MCF 10A (cell line): ENCODE results near the gene CLIP1. TPM values are rescaled to one million over a fixed set of nuclear protein-coding genes. Genes with fewer than 3 reads are reported as not detected.
"Not testable (repeated sequence)": the region's sequence is repeated elsewhere in the genome, so short reads cannot be mapped to it uniquely, and the experiment has no call there.

Source experiments
- BruUV-seq: library from RNA; stranded (reverse); fragments of 400-500 nt; replicated peaks from 2 replicates; lab custom pipeline; 2021; lab: Mats Ljungman, UMichigan
- CTCF ChIA-PET: fragments of 300-600 bp; sonication (Branson Sonifier 250); formaldehyde crosslinking; extraction: SDS; loops from one replicate; lab custom pipeline; 2021; ENCODE audit warnings: antibody characterized with exemption, inconsistent platforms; lab: Yijun Ruan, JAX
- POLR2A ChIA-PET: fragments of 300-600, 350-650 bp; sonication (Branson Sonifier 250); formaldehyde crosslinking; extraction: SDS; loops from one replicate; lab custom pipeline; 2020; ENCODE audit warnings: antibody characterized with exemption, inconsistent platforms; lab: Yijun Ruan, JAX
- DNase-seq: peaks from one replicate; pipeline ENCODE4 v3.0.0-alpha.2; 2018; ENCODE audit not compliant: unreplicated experiment
- H3K27ac Mint-ChIP-seq: one replicate; pipeline ENCODE4 v1.8.0; 2022; ENCODE audit warnings: mild to moderate bottlenecking, low read depth, mixed read lengths; ENCODE audit not compliant: unreplicated experiment
- H3K27me3 Mint-ChIP-seq: one replicate; pipeline ENCODE4 v1.8.0; 2022; ENCODE audit warnings: mixed read lengths; ENCODE audit not compliant: insufficient read depth, unreplicated experiment
- H3K36me3 Mint-ChIP-seq: one replicate; pipeline ENCODE4 v1.8.0; 2022; ENCODE audit warnings: mild to moderate bottlenecking, moderate library complexity, mixed read lengths; ENCODE audit not compliant: insufficient read depth, unreplicated experiment
- H3K4me1 Mint-ChIP-seq: one replicate; pipeline ENCODE4 v1.8.0; 2022; ENCODE audit warnings: mixed read lengths; ENCODE audit not compliant: insufficient read depth, unreplicated experiment
- H3K4me3 Mint-ChIP-seq: one replicate; pipeline ENCODE4 v1.8.0; 2022; ENCODE audit warnings: mild to moderate bottlenecking, moderate library complexity, mixed read lengths; ENCODE audit not compliant: unreplicated experiment
- H3K9me3 Mint-ChIP-seq: one replicate; pipeline ENCODE4 v1.8.0; 2022; ENCODE audit warnings: mixed read lengths; ENCODE audit not compliant: unreplicated experiment
- CTCF ChIP-seq: fragments of 200-600 bp; IDR thresholded peaks from one replicate; pipeline ENCODE4 v1.8.0; 2022; ENCODE audit warnings: antibody characterized with exemption, mild to moderate bottlenecking; ENCODE audit not compliant: unreplicated experiment
- intact Hi-C: fragments of 100-400 bp; cut with micrococcal nuclease; formaldehyde crosslinking; loops from 2 replicates; pipeline ENCODE4 v1.14.1; 2022
- total RNA-seq: library from RNA; stranded (reverse); gene quantifications from 2 replicates; pipeline ENCODE4 v1.2.3, GENCODE V29; 2022

CLIP1 gene
- total RNA-seq, 1 experiment from 2014 or later: 92.6 TPM

- H3K4me1 Mint-ChIP-seq: peaks cover 4% of the 10 kb centered on the region
- no peak for TF ChIP-seq CTCF
- intact Hi-C loops: loop anchor here (1.0 kb wide), 2 partner anchors 20 to 44 kb away; no protein-coding TSS in a partner anchor
- ChIA-PET CTCF (interaction anchor here (1.0 to 3.7 kb wide), 6 partner anchors 14 to 104 kb away, joined by 3 to 38 read pairs (median 8); no protein-coding TSS in a partner anchor), POLR2A (interaction anchor here (0.6 to 7.0 kb wide), 13 partner anchors 11 to 1982 kb away, joined by 3 to 145 read pairs (median 5); partner anchors contain the start of genes COX6A1 and ZCCHC8)
- H3K27ac Mint-ChIP-seq: peak overlapping the region; percentile 95
- H3K36me3 Mint-ChIP-seq: peaks cover 25% of the 10 kb centered on the region
- no TSS peak for BruUV-seq
- no peaks in the 10 kb centered on the region for H3K27me3 Mint-ChIP-seq
- H3K9me3 Mint-ChIP-seq: no peaks in the 10 kb centered on the region
- peak overlapping the region; percentile 87 for H3K4me3 Mint-ChIP-seq
- no peak for DNase-seq
Observed at GRCh38 chr12:122420471-122421162, 1.9 kb downstream of the CLIP1 start.

GRCh38 chr12:122419094-122419493 is 3.4 kb downstream of the CLIP1 start:
- H3K4me1 Mint-ChIP-seq, intact Hi-C loops, H3K27me3 Mint-ChIP-seq, DNase-seq, BruUV-seq, H3K27ac Mint-ChIP-seq, H3K9me3 Mint-ChIP-seq, H3K4me3 Mint-ChIP-seq: not testable (repeated sequence)
- H3K36me3 Mint-ChIP-seq: peaks cover 25% of the 10 kb centered on the region
- CTCF ChIA-PET: interaction anchor here (0.5 to 3.3 kb wide), 4 partner anchors 19 to 685 kb away, joined by 3 to 15 read pairs (median 5); no protein-coding TSS in a partner anchor
- POLR2A ChIA-PET: interaction anchor here (0.6 to 7.0 kb wide), 4 partner anchors 18 to 94 kb away, joined by 3 to 145 read pairs (median 4); no protein-coding TSS in a partner anchor

GRCh38 chr12:122415665-122416064 is 6.8 kb downstream of the CLIP1 start:
- H3K9me3 Mint-ChIP-seq, H3K27me3 Mint-ChIP-seq, BruUV-seq, H3K4me3 Mint-ChIP-seq, intact Hi-C loops, H3K27ac Mint-ChIP-seq, DNase-seq: not testable (repeated sequence)
- ChIA-PET CTCF (interaction anchor here (1.4 to 2.5 kb wide), 4 partner anchors 9 to 56 kb away, joined by 4 to 14 read pairs (median 7); no protein-coding TSS in a partner anchor), POLR2A (interaction anchor here (0.6 to 3.9 kb wide), 3 partner anchors 12 to 107 kb away, joined by 3 to 20 read pairs (median 4); no protein-coding TSS in a partner anchor)
- peaks cover 25% of the 10 kb centered on the region for H3K36me3 Mint-ChIP-seq
- H3K4me1 Mint-ChIP-seq: peaks cover 12% of the 10 kb centered on the region

GRCh38 chr12:122413516-122414404 is 8.7 kb downstream of the CLIP1 start:
- Mint-ChIP-seq H3K4me1 (peaks cover 12% of the 10 kb centered on the region), H3K9me3 (no peaks in the 10 kb centered on the region), H3K27ac (peak overlapping the region; percentile 0), H3K36me3 (peaks cover 12% of the 10 kb centered on the region), H3K4me3 (no peak overlapping the region), H3K27me3 (no peaks in the 10 kb centered on the region)
- CTCF ChIA-PET: interaction anchor here (0.6 to 2.5 kb wide), 5 partner anchors 10 to 58 kb away, joined by 3 to 8 read pairs (median 4); no protein-coding TSS in a partner anchor
- BruUV-seq: no TSS peak
- no peak for DNase-seq
- POLR2A ChIA-PET: interaction anchor here (0.6 to 3.9 kb wide), 9 partner anchors 11 to 110 kb away, joined by 3 to 20 read pairs (median 4); no protein-coding TSS in a partner anchor
- intact Hi-C loops: no loop called here
- no peak for TF ChIP-seq CTCF
